ENCODE results near the gene MTA3.

- TF ChIP-seq CTCF (conservative IDR thresholded peaks at IDR 0.05 in 1 of 2, IDR thresholded peaks at IDR 0.05 in 1 of 2; ENCODE audit: extremely low read depth in 1 of 2, insufficient read depth in 1 of 2, low read depth in 1 of 2, low read length in 2 of 2) (no peak), EZH2 (IDR thresholded peaks at IDR 0.05; ENCODE audit: borderline replicate concordance, low read length) (no peak)
These were observed 33.9 kb downstream of the MTA3 start for GRCh38 chr2:42602218-42602875.
